Measurements from ENCODE around the gene SLC10A6. TPM values are rescaled to one million over a fixed set of nuclear protein-coding genes. Genes with fewer than 3 reads are reported as not detected.

Gene SLC10A6
- total RNA-seq, 4 donors from 2014 or later, result 1.4 to 4.6 (median 1.7) TPM

GRCh38 chr4:86837691-86838503 is 11.3 kb downstream of the SLC10A6 start:
- DNase-seq (no peak), ATAC-seq (no peak)
- no peaks in the 10 kb centered on the region for H3K9me3 ChIP-seq
- H3K27ac ChIP-seq, result no peak overlapping the region
- in situ Hi-C loops (cut with MboI; ENCODE audit: low sequenced_read_pairs in 4 of 4), result no loop called here
- no peak for TF ChIP-seq POLR2A (IDR thresholded peaks at IDR 0.05)
- TF ChIP-seq, protein P1, sequence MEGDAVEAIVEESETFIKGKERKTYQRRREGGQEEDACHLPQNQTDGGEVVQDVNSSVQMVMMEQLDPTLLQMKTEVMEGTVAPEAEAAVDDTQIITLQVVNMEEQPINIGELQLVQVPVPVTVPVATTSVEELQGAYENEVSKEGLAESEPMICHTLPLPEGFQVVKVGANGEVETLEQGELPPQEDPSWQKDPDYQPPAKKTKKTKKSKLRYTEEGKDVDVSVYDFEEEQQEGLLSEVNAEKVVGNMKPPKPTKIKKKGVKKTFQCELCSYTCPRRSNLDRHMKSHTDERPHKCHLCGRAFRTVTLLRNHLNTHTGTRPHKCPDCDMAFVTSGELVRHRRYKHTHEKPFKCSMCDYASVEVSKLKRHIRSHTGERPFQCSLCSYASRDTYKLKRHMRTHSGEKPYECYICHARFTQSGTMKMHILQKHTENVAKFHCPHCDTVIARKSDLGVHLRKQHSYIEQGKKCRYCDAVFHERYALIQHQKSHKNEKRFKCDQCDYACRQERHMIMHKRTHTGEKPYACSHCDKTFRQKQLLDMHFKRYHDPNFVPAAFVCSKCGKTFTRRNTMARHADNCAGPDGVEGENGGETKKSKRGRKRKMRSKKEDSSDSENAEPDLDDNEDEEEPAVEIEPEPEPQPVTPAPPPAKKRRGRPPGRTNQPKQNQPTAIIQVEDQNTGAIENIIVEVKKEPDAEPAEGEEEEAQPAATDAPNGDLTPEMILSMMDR (IDR thresholded peaks at IDR 0.05 in 4 of 5, conservative IDR thresholded peaks at IDR 0.05 in 1 of 5), result no peak
- no peaks in the 10 kb centered on the region for H3K36me3 ChIP-seq
- intact Hi-C loops (cut with DNase I; ENCODE audit: low total_unique reads), result no loop called here
- no peaks in the 10 kb centered on the region for H3K4me1 ChIP-seq
- no peak overlapping the region for H3K4me3 ChIP-seq
- no peaks in the 10 kb centered on the region for H3K27me3 ChIP-seq

DNA sequence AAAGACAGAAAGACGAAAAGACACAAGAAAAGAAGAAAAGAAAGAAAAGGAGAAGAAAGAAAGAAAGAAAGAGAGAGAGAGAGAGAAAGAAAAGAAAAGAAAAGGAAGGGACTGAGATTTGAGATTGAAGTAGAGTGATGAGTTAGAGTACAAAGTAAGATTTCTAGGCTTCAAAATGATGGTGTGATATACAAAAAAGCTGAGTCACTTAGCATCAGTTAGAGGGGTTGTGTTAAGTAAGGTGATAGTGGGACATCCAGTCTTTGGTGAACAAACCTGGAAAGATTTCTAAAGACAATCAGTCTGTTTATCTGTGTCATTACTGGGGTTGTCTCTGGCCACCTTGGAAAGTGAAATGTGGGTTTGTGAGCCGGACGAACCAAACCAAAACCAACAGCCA is 13.5 kb downstream of the SLC10A6 start:
- TF ChIP-seq, protein P1 (IDR thresholded peaks at IDR 0.05 in 4 of 5, conservative IDR thresholded peaks at IDR 0.05 in 1 of 5), result no peak
- TF ChIP-seq POLR2A (IDR thresholded peaks at IDR 0.05), result no peak
- no peaks in the 10 kb centered on the region for H3K36me3 ChIP-seq
- H3K4me1 ChIP-seq, result no peaks in the 10 kb centered on the region
- in situ Hi-C loops (cut with MboI; ENCODE audit: low sequenced_read_pairs in 4 of 4) (no loop called here), intact Hi-C loops (cut with DNase I; ENCODE audit: low total_unique reads) (no loop called here)
- no peaks in the 10 kb centered on the region for H3K27me3 ChIP-seq
- no peak overlapping the region for H3K27ac ChIP-seq
- ATAC-seq (no peak), DNase-seq (no peak)
- H3K9me3 ChIP-seq, result no peaks in the 10 kb centered on the region
- no peak overlapping the region for H3K4me3 ChIP-seq

GRCh38 chr4:86834901-86835300 is 14.3 kb downstream of the SLC10A6 start:
- Histone ChIP-seq H3K27ac (no peak overlapping the region), H3K4me1 (no peaks in the 10 kb centered on the region), H3K9me3 (no peaks in the 10 kb centered on the region), H3K4me3 (no peak overlapping the region), H3K36me3 (peaks cover 0 to 8% of the 10 kb centered on the region in 2 donors), H3K27me3 (no peaks in the 10 kb centered on the region)
- no peak for ATAC-seq
- TF ChIP-seq, protein P1 (IDR thresholded peaks at IDR 0.05 in 4 of 5, conservative IDR thresholded peaks at IDR 0.05 in 1 of 5), result no peak
- no peak for TF ChIP-seq POLR2A (IDR thresholded peaks at IDR 0.05)
- intact Hi-C loops (cut with DNase I; ENCODE audit: low total_unique reads), result no loop called here
- DNase-seq, result no peak
- in situ Hi-C loops (cut with MboI; ENCODE audit: low sequenced_read_pairs in 4 of 4), result no loop called here

GRCh38 chr4:86833615-86834014 is 15.6 kb downstream of the SLC10A6 start:
- Histone ChIP-seq H3K36me3 (peaks cover 0 to 10% of the 10 kb centered on the region in 2 donors), H3K27ac (no peak overlapping the region), H3K4me1 (no peaks in the 10 kb centered on the region), H3K27me3 (no peaks in the 10 kb centered on the region), H3K9me3 (no peaks in the 10 kb centered on the region), H3K4me3 (no peak overlapping the region)
- ATAC-seq (no peak), DNase-seq (no peak)
- no peak for TF ChIP-seq POLR2A (IDR thresholded peaks at IDR 0.05)
- TF ChIP-seq, protein P1 (IDR thresholded peaks at IDR 0.05 in 4 of 5, conservative IDR thresholded peaks at IDR 0.05 in 1 of 5), result no peak
- in situ Hi-C loops (cut with MboI; ENCODE audit: low sequenced_read_pairs in 4 of 4) (no loop called here), intact Hi-C loops (cut with DNase I; ENCODE audit: low total_unique reads) (no loop called here)
